GM19025 (cell line): ENCODE results near the gene GNB1.
A peak's percentile ranks its signal among the peaks of the same experiment; 100 is the strongest.
"Not testable (repeated sequence)": the region's sequence is repeated elsewhere in the genome, so short reads cannot be mapped to it uniquely, and the experiment has no call there.

ENCODE experiments used
- ATAC-seq: cut with Tn5 transposase; IDR thresholded peaks from one replicate; pipeline ENCODE4 v1.9.1; 2021; ENCODE audit warnings: mild to moderate bottlenecking, low read depth, moderate library complexity; ENCODE audit not compliant: unreplicated experiment

GNB1 gene

DNA sequence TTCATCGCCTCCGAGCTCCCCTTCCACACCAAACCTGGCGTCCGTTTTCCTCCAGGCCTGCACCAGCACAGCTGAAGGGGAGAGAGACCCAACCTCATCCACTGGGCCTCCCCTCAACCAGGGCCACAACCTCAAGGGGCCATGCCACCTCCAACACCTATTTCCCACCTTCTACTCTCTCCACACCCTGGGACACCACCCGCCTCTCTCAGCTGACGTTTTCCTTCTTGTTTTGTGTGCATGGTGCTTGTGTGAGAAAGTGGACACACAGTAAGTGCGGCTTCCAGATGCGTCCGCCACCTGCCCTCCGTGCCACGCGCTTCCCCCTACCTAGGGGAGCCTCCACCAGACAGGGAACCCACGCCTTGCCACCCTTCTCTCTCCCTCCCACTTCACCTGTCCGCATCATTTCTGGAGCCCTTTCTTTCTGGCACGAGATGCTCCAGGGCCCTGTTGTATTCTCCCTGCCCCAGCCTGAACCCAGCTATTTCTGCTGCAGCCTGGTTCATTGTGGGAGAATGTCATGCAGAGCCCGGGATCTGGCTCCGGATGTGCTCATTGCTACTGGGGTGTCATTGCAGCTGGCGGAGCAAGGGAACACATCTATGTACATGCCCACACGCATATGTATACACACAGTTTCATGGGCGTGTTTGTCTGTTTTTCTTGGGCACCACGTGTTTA, 1.3 kb upstream of the GNB1 start:
- ATAC-seq = no peak

DNA sequence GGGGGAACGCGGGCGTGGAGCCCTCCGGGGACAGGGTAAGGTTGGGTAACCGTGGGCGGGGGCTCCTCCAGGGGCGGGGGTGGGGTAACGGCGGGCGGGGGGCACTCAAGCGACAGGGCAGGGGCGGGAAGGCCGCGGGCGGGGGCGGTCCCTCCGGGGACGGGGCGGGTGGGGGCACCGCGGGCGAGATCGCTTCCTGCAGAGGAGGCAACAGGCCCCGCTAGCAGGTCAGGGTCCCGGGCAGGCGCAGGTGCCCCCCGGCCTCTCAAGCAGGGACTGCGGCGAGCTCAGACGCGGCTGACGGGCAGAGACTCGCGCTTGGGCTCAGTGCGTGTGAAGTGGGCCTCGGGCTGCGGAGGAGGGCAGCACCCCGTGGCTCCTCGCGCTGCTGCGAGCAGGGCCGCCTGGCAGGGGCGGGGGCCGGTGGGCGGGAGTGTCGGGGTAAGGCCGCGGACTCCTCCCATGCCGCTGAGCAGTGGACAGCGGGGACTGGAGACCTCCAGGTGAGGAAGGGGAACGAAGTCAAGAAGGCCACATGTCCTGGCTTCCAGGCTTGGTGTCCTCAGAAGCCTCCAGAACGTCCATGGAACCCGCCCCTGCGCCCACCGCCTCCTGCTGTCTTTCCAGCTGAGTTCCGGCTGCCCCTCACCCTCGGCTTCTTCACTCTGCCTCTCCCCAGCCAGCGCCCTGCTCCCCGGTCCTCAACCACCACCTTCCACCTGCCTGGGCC, 627 bp upstream of the GNB1 start:
- peak; percentile 5 for ATAC-seq

DNA sequence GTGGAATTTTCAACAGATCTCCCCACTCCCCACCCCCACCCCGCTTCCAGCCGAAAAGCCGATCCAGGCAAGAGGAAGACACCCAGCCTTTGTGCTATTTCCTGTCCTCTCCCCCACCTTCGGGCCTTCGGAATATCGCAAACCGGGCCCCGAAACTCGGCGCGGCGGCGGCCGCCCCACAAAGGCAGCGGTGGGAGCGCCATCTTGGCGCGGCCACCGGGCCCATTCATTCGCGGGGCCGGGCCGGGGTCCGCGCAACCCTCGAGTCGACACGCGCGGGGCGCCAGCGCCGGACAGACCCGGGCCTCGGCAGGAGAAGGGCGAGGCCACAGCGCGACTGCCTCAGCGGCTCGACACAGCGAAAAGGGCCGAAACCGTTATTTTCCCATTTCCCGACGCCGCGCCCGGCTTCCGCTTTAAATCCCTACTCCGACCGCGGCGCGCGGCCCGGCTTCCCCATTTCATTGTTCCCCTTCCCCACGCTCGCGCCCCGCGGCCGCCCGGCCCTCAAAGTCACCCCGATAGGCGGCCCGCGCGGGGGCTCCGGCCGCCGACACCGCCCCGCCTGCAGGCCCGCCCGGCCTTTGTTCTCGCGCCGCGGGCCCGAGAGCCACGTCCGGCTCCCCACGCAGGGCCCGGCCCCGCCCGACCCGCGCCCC, 911 bp downstream of the GNB1 start:
- peak; percentile 30 for ATAC-seq

DNA sequence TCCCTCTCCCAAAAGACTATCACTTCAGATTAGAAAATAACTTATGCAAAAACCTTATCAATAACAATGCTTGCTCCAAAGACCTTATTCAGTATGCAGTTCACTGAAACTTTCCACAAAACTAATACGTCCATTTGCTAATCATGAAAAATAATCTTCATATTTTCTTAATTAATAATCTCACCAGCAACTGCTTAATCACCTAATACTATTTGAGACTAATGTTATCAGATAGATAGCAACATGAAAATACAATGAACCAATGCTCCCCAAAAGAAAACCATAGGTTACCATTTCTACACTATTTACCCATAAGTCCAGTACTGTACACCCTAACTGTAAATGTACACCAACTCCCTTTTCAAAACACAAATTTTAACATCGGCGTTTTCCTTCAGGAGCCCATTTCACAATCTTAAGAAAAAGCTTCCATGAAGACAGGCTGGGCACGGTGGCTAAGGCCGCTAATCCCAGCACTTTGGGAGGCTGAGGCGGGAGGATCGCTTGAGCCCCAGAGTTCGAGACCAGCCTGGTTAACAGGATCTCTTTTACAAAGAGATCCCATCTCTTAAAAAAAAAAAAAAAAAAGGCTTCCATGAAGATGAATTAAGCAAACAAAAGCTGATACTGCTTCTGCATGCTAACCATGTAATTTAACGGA, 1.7 kb downstream of the GNB1 start:
- ATAC-seq = no peak

DNA sequence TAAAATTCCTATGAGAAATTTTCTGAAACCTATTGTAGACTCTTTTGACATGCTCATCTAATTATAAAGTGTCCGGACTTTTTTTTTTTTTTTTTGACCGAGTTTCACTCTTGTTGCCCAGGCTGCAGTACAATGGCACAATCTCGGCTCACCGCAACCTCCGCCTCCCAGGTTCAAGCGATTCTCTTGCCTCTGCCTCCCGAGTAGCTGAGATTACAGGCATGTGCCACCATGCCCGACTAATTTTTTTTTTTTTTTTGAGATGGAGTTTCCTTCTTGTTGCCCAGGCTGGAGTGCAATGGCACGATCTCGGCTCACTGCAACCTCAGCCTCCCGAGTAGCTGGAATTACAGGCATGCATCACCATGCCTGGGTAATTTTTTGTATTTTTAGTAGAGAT, 7.0 kb downstream of the GNB1 start:
- ATAC-seq = not testable (repeated sequence)

DNA sequence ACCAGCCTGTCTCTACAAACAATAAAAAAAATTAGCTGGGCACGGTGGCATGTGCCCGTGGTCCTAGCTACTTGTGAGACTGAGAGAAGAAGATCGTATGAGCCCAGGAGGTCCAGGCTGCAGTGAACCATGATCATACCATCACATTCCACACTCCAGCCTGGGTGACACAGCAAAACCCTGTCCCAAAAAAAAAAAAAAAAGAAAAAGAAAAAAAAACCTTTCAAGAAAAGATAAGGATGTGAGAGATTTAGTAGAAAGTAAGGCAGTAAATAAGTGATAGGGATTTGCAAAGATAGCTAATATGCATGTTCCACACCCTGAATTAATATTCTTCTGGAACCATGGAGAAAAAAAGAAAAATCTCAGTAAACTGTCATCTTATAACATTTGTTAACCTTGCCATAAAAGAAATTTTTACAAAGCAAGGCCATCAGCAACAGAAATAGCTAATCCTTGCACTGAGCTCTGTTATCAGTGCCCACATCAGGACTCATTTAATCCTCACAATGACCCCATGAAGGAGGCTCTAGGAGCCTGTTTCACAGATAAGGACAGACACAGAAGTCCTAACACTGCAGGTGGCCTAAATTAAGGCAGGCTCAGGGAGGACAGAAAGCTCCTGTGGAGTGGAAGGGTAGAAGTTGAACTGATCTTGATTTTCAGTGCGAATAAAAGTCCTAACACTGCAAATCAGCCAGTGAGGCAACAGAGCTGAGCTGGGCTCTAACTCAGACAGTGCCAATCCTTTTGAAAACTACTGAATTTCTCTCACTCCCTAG, 7.6 kb downstream of the GNB1 start:
- no peak for ATAC-seq

DNA sequence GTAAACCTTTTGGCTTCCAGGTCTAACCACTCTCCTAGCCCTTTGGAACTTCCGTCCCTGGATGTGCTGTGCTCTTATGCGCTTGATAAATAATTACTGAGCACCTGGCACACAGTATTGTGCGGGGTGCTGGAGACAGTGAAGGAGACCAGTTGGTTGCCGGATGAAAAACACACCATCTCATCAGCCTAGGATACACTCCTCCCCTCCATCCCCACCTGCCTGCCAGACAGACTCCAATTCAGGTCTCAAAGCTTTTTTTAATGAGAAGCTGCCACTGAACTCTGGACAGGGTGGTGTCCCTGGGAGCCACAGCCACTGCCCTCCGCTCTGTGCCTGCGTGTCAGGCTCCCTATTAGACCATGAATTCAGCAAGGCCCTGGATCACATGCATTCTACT, 9.2 kb downstream of the GNB1 start:
- no peak for ATAC-seq

DNA sequence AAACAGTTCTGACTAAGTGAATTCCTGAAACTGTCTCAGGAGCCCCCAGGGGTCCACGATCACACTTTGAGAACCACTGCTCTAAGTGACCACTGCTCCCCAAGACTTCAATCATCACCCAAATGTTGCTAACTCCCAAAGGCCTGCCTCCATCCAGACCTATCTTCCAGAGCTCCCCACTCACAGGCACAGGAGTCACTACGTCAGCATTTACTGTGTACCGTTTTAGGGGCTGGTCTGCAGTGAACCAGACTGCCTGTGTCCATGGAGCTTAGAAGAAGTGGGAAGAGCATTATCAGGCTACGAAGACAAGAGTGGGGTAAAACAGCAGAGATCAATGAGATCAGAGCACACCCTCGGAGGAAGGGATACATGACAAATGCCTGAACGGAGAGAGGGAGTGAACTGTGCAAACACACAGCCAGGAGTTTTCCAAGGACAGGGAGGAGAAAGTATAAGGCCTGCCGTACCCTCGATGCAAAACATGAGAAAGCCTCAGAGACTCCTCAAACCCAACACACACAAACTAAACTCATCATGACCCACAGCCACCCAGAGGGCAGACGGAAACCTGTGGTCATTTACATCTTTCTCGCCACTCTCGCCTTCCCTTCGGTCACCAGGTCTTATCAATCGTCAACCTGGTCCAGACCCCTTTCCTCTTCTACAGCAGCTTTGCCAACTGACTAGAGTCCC, 10.1 kb downstream of the GNB1 start:
- no peak for ATAC-seq

DNA sequence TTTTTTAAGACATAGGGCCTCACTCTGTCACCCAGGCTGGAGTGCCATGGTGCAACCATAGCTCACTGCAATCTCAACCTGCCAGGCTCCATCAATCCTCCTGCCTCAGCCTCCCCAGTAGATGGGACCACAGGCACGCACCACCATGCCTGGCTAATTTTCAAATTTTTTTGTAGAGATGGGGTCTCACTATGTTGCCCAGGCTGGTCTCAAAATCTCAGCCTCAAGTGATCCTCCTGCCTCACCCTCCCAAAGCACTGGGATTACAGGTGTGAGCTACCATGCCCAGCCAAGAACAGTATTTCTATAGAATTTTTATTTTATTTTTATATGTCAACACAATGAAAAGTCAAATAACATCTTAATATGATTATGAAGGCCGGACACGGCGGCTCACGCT, 10.9 kb downstream of the GNB1 start:
- ATAC-seq = no peak

DNA sequence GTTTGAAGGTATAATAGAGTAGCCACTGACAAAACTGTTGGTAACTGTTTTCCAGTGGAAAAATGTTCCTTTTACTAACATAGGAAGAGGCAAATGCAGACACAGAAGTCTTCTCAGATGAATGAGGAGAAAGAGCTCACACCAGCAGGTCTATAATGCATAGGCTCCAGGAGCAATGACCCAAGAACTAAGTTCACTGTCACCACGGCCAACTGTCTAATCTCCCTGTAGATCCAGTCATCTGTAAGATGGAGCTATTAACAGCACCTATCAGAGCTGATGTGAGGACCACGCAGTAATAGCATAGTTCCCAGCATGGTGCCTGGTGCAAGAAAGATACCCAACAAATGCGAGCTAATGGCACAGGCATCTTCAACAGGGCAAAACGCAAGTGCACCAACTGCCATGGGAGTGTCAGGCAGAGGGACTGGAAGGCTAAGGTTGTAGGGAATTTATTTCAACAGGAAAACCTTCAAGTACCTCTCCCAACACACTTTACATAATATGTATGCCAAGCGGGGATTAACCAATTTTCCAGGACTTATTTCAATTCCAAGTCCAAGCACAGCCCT, 12.9 kb downstream of the GNB1 start:
- no peak for ATAC-seq

DNA sequence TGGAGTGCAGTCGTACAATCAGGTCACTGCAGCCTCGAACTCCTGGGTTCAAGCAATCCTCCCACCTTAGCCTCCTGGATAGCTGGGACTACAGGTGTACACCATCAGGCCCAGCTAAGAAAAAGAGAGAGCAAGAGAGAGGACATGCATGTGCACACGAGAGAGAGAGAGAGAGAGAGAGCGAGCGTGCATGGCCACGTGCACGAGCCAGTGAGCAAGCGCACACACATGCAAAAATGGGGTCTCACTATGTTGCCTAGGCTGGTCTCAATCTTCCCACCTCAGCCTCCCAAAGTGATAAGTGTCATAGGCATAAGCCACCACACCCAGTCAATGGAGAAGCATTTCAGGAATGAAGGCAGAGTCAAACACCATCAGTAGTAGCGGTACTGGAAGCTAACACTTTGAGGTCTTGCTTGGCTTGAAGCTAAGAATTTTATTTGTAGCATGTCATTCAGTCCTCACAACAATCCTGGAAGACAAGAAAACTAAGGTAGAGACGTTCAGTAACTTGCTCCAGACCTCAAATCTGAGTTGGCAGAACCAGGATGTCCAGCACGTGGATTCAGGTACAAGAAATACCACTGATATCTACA, 14.5 kb downstream of the GNB1 start:
- ATAC-seq = no peak

DNA sequence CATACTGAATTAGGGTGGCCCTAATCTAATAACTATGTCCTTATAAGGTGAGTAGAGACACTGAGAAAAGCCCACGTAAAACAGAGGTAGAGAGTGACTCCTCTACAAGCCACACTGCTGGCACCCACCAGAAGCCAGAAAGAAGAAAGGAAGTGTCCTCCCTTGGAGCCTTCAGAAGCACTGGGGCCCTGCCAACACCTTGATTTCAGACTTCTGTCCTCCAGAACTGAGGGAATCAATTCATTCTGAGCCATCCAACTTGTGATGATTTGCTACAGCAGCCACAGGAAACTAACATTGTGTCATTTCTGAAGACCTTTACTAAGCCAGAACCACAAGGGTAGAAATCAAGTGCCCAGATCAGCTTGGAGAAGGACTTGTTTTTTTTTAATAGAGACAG, 15.0 kb downstream of the GNB1 start:
- ATAC-seq = no peak

DNA sequence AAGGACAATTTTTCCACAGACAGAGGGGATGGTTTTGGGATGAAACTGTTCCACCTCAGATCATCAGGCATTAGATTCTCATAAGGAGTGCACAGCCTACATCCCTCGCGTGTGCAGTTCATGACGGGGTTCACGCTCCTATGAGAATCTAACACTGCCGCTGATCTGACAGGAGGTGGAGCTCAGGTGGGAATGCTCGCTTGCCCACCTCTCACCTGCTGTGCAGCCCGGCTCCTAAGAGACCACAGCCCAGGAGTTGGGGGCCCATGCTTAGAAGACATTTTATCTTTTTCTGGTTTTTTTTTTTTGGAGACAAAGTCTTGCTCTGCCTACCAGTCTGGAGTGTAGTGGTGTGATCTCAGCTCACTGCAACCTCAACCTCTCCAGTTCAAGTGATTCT, 16.0 kb downstream of the GNB1 start:
- ATAC-seq = no peak

DNA sequence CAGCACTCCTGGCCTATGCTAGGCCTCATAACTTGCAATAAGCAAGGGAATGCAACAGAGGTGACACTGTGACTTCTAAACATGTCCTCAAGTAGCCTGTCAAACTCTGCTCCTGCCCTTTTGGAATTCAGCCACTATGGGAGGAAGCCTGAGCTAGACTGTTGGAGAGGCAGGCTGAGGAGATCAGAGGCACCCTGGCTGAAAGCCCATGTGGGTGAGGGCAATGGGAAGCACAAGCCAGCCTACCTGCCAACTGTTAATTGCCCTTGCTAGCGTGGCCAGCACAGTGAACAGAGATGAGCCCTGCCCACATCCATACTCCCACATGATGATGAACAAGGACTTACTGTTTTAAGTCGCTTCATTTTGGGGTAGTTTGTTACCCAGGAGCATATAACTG, 17.7 kb downstream of the GNB1 start:
- ATAC-seq = no peak

DNA sequence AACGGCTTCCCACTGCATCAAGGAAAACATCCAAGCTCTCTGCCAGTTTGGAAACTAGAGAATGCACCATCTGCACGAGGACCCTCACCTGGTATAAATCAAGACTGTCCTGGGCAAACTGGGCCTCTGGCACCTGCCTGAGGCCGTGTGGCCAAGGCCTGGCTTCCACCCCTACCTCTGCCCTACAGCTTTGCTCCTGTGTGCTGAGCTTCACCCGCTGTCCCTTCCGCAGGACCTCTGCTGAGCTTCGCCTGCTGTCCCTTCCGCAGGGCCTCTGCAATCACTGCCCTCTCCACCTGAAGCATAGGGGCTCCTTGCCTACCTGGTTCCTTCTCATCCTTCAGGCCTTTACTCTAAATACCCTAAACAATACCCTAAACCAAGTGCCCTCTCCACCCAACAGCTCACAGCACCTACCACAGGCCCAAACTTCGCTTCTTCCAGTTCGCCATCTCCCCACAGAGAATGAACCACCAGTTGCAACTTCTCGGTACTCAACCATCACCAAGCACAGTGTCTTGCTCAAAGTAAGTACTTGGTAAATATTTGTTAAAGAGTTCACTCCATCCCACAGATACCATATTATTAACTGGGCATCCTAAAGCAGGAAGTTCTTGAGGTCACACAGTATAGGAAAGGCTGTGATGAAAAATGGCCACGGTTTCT, 18.4 kb downstream of the GNB1 start:
- ATAC-seq = no peak

DNA sequence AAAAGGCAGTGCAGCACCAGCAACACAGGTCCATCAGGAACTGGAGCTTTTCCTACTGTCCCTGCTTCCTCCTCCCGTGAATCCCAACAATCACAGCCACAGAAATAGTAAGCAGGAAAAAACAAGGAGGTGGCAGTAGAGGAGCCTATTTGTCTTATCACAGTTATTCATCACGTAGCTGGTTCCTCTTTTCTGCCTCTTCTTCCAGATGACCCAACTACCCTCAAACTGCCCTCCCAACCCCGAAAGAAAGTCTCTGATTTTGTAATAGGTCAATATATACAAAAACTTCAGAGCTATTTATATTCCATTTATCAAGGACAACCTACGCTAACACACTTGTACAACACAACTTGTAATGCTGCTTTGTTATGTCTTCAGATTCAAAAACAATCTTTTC, 21.4 kb downstream of the GNB1 start:
- ATAC-seq = no peak

DNA sequence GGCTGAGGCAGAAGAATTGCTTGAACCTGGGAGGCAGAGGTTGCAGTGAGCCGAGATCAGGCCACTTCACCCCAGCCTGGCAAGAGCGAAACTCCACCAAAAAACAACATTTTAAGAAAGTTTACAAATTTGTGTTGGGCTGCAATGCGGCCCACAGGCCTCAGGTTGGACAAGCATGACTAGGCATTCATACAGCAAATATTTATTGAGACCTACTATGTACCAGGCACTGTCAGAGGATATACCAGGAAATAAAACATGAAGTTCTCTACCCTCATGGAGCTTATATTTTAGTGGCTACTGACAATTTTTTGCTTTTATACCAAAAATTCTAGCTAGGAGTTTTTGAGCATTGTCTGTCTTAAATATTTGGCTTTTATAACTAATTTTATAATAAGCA, 23.7 kb downstream of the GNB1 start:
- no peak for ATAC-seq

DNA sequence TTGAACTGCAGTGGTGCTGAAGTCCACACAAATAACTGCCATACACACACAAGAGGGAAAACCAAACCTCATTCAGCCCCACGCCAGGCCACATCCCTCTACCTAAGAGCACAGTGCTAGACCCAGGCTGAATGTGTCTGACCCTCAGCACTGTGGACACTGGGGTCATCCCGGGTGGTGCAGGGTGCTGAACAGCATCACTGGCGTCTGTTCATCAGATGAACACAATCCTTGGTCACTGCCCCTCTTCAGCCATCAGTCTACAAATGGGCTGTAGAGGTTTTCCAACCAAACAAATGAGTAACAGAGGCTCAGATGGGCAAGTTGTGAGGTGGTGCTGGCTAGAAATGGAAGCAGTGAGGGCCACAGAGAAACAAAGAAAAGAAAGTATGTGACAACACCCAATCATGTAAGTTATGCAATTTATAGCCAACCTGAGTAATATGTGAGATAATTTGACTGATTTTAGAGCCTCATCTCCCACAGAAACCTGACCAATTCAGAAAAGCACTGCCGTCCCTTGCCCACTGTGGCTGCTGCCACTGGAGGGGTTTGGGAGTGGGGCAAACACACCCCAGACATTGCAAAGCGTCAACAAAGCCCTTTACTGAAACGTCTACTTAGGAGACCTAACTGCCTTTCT, 27.9 kb downstream of the GNB1 start:
- no peak for ATAC-seq
